ENCODE measurements around the gene HTR3B. TPM values are rescaled to one million over a fixed set of nuclear protein-coding genes. Genes with fewer than 3 reads are reported as not detected.
"Not testable (repeated sequence)": the region's sequence is repeated elsewhere in the genome, so short reads cannot be mapped to it uniquely, and the experiment has no call there.

Gene HTR3B
- total RNA-seq, 1 donor from 2014 or later: not detected

DNA sequence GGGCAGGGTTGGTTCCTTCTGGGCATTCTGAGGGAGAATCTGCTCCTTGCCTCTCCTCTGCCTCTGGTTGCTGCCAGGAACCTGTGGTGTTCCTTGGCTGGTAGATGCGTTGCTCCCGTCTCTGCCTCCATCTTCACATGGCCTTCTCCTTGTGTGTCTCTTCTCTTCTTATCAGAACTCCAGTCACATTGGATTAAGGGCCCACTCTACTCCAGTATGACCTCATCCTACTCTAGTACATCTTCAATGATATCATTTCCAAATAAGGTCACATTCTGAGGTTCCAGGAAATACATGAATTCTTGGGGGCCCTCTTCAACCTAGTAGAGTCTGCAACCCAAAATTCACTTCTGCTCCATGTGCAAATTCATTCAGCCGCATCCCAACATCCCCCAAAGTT, 33.3 kb downstream of the HTR3B start:
- no peak for DNase-seq (ENCODE audit: extremely low read depth, low read depth, low spot score)

DNA sequence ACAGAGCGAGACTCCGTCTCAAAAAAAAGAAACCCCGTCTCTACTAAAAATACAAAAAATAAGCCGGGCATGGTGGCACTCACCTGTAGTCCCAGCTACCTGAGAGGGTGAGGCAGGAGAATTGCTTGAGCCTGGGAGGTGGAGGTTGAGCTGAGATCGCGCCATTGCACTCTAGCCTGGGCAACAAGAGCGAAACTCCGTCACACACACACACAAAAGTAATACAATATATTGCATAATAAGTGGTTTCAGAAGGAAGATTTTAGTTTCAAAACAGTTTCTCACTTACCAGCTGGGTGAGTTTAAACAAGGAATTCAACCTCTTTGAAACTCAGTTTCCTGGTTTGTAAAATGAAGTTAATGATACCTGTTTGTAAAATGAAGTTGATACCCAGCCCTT, 37.7 kb downstream of the HTR3B start:
- no peak for DNase-seq (ENCODE audit: extremely low read depth, low read depth, low spot score)

DNA sequence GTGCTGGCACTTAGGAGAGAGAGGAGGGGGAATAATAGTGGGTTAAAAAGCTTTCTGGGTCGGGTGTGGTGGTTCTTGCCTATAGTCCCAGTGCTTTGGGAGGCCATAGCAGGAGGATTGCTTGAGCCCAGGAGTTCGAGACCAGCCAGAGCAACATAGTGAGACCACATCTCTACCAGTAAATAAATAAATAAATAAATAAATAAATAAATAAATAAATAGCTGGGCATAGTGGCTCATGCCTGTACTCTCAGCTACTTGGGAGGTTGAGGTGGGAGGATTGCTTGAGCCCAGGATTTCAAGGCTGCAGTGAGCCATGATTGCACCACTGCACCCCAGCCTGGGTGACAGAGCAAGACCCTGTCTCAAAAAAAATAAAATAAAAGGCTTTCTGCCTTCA, 41.6 kb downstream of the HTR3B start:
- DNase-seq (ENCODE audit: extremely low read depth, low read depth, low spot score): not testable (repeated sequence)

DNA sequence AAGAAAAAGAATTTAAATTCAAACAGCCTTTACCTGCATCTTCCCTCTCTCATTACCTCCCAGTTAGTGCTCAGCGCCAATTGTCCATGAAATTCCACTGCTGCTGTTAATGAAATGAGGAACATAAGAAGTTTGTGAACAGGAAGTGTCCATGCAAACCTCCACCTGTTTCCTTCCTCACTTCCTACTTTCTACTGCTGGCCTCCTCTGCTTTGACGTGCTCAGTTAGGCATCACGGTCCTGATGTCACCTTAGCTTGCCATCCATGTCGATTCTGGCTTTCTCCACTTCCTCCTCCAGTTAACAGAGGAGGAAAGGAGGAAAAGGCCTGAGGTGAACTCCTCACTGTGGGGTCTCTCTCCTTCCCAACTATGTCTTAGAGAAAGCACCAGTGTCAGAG, 43.4 kb downstream of the HTR3B start:
- no peak for DNase-seq (ENCODE audit: extremely low read depth, low read depth, low spot score)

DNA sequence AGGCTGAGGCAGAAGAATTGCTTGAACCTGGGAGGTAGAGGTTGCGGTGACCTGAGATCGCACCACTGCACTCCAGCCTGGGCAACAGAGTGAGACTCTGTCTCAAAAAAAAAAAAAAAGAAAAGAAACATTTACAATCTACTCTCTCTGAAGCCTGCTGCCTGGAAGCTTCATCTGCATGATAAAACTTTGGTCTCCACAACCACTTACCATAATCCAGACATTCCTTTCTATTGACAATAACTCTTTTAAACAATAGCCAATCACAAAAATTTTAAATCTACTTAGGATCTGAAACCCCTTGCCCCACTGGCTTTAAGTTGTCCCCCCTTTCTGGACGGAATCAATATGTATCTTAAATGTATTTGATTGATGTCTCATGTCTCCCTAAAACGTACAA, 45.3 kb downstream of the HTR3B start:
- DNase-seq (ENCODE audit: extremely low read depth, low read depth, low spot score): no peak

DNA sequence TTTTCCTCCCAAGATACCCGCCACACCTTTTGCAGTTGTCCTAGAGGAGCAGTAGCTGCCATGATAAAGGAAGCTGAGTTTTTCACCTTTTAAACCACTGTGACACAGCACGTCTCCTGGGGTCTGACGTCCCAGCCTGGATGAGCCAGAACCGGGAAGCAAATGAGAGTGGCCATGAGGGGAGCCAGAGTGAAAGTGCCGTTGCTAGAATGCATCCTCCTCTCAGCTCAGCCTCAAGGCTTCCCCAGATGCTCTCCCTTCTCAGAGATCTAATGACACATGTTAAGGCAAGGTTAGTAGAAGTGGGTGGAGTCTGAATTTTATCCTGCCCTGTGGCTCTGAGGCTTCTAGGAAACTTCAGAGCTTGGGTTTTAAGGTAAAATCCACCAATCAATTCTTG, 46.9 kb downstream of the HTR3B start:
- no peak for DNase-seq (ENCODE audit: extremely low read depth, low read depth, low spot score)

DNA sequence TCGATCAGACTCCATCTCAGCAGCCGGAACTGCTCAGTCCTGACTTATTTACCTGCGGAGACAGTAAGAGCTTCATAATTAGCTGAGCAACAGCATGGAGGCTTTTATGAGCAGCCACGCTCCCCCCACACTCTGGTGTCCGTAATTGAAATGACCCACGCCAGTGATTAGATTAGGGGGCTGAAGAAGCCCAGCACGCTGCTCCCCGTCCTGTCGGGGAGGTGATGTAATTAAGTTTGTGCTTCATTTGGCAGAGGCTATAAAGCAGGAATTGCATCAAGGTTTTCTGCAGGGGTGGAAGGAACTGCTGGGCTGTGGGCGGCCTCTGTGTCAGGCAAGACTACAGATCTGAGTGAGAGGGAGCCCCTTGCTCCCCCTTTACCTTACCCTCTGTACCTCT, 47.5 kb downstream of the HTR3B start:
- no peak for DNase-seq (ENCODE audit: extremely low read depth, low read depth, low spot score)

DNA sequence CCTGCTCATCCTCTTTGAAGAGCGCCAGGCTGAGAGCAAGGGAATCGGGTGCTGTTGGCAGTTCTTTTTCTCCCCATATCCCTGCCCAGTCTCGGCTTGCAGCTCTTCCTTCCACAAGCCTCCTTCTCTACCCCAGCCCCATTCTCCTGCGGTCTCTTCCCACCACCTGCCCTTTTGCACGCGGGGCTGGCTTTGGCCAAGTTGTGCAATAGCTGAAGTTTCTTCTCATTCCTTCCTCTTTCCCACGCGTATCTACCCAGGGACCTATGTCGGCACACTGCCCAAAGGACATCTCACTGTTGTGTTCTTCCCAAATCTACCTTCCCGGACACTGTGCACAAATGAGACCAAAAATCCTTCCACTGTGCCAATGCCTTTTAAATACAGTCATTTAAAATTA, 48.0 kb downstream of the HTR3B start:
- no peak for DNase-seq (ENCODE audit: extremely low read depth, low read depth, low spot score)

DNA sequence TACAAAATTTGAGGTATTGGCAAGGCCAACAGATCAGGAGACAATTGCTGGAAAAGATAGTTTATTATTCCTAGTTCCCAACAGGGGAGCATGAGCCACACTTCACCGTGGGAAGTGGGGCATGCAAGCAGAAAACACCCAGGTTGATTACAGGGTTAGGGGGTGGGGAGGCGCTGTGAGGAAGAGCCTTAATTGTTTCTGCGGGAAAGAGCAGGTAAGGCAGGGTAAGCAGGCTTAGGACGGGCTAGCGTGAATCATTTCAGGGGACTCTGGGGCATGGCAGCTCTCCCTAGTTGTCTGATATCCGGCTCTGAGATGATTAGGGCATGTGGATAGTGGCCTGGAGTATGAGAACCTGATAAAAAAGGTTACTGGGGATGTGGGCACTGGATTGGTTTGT, 49.6 kb downstream of the HTR3B start:
- no peak for DNase-seq (ENCODE audit: extremely low read depth, low read depth, low spot score)

DNA sequence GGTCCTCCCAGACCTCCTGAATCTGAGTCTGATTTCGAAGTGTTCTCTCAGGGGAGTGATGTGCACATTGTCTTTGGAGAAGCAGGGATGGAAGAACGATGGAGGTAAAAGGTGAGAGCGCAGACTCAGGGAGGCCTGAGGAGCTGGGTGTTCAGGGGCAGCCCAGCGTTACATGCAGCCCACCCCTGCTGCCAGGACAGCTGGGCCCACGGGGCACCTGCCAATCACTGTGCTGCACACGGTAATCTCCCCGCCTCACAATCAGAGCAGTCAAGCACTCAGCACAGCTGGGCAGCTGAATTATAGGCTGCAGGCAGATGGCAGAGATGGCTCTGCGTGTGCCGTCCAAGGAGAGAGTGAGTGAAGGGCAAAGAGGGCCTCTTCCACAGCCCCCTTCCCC, 52.4 kb downstream of the HTR3B start:
- no peak for DNase-seq (ENCODE audit: extremely low read depth, low read depth, low spot score)

DNA sequence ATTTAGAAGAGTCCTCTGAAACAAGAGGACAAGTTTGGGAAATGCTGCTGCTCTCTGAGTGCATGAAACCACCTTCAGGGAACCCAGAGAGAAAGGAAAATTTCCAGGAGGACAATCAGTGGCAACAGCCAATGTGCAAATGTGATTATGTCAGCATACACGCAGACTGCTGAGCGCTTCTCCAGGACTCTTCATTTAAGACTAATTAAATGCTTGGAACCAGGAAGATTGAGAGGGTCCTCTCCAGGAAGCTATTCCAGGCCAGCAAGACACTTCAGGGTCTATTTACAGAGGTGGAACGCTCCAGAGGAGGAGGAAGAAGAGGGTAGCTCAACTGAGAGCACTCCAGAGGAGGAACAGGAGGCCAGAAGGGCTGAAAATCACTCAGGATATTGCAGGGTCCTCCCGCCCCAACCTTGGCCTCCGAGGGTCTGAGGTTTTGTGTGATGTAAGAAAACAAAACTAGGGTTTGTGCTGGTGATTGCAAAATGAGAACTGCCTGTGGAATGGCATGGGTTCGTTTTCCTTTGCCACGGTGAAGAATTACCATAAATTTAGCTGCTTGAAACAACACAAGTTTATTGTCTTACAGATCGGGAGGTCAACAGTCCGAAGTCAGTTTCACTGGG, 56.2 kb downstream of the HTR3B start:
- DNase-seq (ENCODE audit: extremely low read depth, low read depth, low spot score): no peak

DNA sequence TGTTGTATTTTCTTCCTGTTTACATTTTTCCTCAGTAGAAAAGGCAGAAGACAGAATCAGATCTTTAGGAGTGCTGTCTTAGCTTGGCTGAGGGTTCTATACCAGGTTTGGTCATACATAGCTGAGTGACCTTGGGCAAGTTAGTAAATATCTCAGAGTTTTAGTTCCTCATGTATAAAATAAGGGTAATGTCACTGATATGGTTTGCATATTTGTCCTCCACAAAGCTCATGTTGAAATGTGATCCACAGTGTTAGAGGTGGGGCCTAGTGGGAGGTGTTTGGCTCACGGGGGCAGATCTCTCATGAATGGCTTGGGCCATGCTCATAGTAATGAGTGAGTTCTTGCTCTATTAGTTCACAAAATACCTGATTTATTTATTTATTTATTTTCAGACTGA, 62.8 kb downstream of the HTR3B start:
- no peak for DNase-seq (ENCODE audit: extremely low read depth, low read depth, low spot score)

DNA sequence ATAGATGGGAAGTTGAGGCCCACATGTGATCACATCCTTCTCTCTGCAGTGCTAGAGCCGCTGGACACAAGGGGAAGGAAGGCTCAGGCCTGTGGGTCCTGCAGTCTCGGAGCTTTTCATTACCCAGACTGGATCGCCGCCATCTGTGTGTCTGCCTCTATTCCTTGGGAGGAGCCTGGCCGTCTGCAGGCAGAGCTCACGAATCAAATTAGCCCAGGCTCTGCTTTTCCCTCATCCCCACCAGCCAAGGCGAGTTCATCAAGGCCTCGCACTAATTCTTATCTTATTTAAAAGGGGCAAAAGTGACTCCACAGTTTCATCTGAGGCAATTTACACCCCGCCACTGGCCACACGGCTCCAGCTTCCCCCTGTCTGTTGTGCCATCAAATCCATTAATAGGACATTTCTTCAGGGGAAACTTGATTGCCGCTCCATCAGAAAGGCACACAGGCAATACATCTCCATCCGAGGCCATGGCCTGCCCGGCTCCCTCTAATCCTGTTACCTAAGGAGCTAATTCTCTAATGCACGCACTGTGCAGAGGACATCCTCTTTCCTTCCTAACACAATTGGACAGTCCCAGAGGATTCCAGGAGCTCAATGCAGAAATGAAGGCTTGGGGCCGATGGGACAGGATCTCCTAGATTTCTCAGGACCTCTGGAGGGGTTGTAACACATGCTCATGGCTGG, 67.1 kb downstream of the HTR3B start:
- DNase-seq (ENCODE audit: extremely low read depth, low read depth, low spot score): no peak

DNA sequence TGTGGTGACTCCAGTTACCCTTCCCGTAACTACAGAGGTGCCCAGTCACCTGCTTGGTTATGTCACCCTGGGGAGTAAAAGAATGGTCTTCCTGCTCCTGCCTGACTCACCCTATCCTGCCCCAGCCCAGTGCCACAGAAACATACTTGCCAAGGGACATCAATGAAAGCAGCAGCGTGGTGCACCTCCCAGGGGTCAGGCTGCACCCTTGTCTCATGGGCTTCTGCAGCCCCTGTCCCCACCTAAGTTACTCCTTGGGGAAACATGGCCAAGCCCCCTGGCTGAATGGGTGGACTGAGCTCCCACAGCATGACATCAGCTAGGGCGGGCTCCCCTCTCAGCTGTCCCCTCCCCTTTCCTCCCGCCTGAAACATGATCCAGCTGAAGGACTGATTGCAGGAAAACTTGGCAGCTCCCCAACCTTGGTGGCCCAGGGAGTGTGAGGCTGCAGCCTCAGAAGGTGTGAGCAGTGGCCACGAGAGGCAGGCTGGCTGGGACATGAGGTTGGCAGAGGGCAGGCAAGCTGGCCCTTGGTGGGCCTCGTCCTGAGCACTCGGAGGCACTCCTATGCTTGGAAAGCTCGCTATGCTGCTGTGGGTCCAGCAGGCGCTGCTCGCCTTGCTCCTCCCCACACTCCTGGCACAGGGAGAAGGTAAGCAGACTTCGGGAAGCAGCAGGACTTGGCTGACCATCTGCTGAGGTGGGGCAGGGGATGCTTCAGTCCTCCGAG, 70.3 kb downstream of the HTR3B start, which contains the start of gene HTR3A:
TSS of gene HTR3A (plus strand) at position 368 of the 730 bp plus-strand sequence. CDS start at position 586, 218 bp downstream.
- no peak for DNase-seq (ENCODE audit: extremely low read depth, low read depth, low spot score)

DNA sequence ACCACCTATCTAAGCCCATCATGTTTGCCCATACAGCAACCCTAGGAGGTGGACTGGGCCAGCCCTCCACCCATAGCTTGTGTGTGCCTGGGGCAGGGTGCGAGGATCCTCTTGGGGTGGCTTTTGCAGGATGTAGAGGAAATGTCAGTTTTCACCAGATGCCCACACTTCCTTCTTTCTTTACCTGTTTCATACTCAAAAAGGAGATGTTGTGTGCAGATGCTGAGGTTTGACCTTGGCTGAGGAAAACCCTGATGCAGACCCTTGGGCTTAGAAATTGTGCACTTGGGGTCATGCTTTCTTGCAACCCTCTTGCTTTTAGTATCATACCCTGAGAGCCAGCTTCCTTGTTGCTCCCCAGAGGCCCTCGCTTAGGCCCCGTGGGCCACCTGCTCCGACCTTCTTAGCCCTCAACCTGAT, 72.5 kb downstream of the HTR3B start:
- no peak for DNase-seq (ENCODE audit: extremely low read depth, low read depth, low spot score)

DNA sequence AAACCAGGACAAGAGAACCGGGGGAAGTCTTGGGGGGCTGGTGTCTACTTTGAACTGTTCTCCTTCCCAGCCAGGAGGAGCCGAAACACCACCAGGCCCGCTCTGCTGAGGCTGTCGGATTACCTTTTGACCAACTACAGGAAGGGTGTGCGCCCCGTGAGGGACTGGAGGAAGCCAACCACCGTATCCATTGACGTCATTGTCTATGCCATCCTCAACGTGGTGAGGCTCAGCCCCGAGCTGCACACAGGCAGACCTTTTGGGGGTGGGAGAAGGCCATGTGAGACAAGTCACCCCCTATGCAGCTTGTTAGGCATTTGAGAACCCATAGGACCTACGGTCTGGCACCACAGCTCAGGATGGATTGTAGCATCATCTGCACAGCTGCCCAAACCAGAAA, 73.1 kb downstream of the HTR3B start:
- no peak for DNase-seq (ENCODE audit: extremely low read depth, low read depth, low spot score)

DNA sequence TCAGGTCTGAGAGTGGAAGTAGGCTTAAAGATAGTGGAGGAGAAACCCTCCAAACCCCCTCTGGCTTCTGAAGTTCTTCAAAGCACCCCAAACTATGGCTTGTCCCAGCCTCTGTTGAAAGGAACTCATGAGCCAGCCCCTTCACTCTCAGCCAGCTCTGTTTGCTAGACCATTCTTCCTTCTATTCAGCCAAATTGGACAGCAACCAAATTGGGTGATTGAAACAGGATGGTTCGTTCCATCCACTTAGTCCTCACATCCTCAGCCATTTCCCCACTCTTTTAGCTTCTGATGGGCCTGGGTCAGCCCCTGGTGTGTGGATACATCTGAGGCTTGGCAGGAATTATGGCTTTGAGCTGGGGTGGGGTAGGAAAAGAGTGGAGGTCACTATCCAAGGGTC, 74.8 kb downstream of the HTR3B start:
- DNase-seq (ENCODE audit: extremely low read depth, low read depth, low spot score): no peak

DNA sequence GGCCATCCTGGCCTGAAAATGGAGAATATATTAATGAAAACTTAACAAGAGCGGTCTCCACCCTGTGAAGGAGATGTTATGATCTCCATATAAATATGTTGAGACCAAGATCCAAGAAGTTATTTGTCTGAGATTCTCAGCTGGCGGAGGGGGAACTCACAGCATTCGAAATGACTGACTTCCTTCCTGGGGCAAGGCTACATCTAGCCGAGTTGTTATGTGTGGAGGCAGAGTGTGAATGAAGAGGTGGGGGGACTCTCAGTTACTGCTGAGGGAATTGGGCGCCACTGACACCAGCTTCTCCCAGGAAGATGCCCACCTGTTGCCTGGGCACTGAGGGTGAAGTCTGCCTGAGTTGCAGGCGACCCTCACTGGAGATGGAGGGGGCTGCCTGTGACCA, 76.2 kb downstream of the HTR3B start:
- DNase-seq (ENCODE audit: extremely low read depth, low read depth, low spot score): no peak

DNA sequence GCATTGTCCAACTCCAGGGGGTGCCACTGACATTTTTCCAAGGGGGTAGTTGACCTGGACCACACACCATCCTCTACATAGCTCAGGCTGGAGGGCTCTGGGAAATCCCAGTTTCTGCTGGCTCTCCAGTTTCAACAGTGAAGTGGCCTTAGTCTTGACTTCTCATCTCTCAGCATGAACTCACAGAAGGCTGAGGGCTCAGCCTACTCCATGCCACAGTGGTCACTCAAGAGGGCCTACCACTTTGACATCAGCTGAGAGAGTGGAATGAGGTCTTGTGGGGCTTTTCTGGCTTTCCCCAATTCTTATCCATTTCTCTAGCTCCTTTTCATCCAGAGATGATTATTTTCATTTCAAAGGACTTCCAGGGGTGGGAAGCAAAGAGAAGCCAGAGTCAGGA, 77.7 kb downstream of the HTR3B start:
- no peak for DNase-seq (ENCODE audit: extremely low read depth, low read depth, low spot score)

DNA sequence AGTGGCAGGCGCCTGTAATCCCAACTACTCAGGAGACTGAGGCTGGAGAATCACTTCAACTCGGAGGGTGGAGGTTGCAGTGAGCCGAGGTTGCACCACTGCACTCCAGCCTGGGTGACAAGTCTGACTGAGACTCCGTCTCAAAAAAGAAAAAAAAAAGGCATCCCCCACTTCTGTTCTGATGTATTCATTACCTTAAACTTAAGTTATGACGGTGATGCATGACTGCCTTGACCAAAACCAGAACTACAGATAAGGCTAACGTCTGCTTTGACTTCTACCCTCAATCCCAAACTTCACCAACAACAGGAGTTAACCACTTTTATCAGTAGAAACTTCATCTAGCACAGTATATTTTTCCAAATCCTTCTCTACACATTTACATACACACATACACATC, 80.2 kb downstream of the HTR3B start:
- no peak for DNase-seq (ENCODE audit: extremely low read depth, low read depth, low spot score)

DNA sequence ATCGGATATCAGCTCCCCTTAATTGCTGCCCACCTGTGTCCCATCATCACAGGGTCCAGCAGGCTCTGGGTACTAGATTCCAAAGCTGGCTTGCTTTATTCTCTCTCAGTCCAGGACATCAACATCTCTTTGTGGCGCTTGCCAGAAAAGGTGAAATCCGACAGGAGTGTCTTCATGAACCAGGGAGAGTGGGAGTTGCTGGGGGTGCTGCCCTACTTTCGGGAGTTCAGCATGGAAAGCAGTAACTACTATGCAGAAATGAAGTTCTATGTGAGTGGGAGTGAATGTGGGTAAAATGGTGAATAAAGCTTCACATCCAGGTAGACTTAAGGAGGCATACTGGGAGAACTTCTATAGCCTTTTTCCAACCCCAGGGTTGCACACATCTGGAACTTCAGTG, 81.3 kb downstream of the HTR3B start:
- DNase-seq (ENCODE audit: extremely low read depth, low read depth, low spot score): no peak
